ENCODE data around the gene RGN. TPM values are rescaled to one million over a fixed set of nuclear protein-coding genes. Genes with fewer than 3 reads are reported as not detected.

RGN gene
- total RNA-seq, 2 donors from 2014 or later, result 3.9 to 5.6 TPM

- peaks cover 36% of the 10 kb centered on the region for H3K9me3 Mint-ChIP-seq
- WGBS, 2 experiments (ENCODE audit: insufficient coverage in 1 of 2, insufficient read length in 1 of 2), result 100% methylated on average over 1 of the region's 1 CpG; no CpG with 5 or more reads in 1 of the 2 experiments
Observed at GRCh38 chrX:47059142-47059874, 18.9 kb upstream of the RGN start.

GRCh38 chrX:47060708-47061107 lies 17.5 kb upstream of the RGN start:
- peaks cover 13% of the 10 kb centered on the region for H3K36me3 Mint-ChIP-seq (ENCODE audit: low read depth)
- H3K27ac Mint-ChIP-seq, result no peak overlapping the region
- WGBS, 2 experiments (ENCODE audit: insufficient coverage in 1 of 2, insufficient read length in 1 of 2), result 93% methylated on average over 1 of the region's 2 CpGs; no CpG with 5 or more reads in 1 of the 2 experiments
- H3K9me3 Mint-ChIP-seq, result peaks cover 36% of the 10 kb centered on the region
- no peak for TF ChIP-seq CTCF (conservative IDR thresholded peaks at IDR 0.05)
- H3K27me3 Mint-ChIP-seq (ENCODE audit: insufficient read depth), result no peaks in the 10 kb centered on the region
- H3K4me1 Mint-ChIP-seq, result peaks cover 16% of the 10 kb centered on the region
- H3K4me3 Mint-ChIP-seq, result no peak overlapping the region
- H3K4me1 ChIP-seq (ENCODE audit: control insufficient read depth, insufficient read depth, low read length), result peaks cover 20% of the 10 kb centered on the region
- H3K27ac ChIP-seq (ENCODE audit: low read depth, low read length), result no peak overlapping the region
- H3K36me3 ChIP-seq (ENCODE audit: control insufficient read depth, insufficient read depth, low read length), result peaks cover 4% of the 10 kb centered on the region
- no peak overlapping the region for H3K9ac ChIP-seq (ENCODE audit: extremely low read depth, low read length, poor library complexity, severe bottlenecking)
- DNase-seq, result no peak
- H3K4me3 ChIP-seq (ENCODE audit: low read length), result no peak overlapping the region
- H3K27me3 ChIP-seq (ENCODE audit: control insufficient read depth, insufficient read depth, low read length, poor library complexity, severe bottlenecking), result no peaks in the 10 kb centered on the region
- no peaks in the 10 kb centered on the region for H3K9me3 ChIP-seq (ENCODE audit: control insufficient read depth, low read length)

More at GRCh38 chrX:47059142-47059874, 18.9 kb upstream of the RGN start:
- Mint-ChIP-seq H3K4me1 (peaks cover 16% of the 10 kb centered on the region), H3K27me3 (ENCODE audit: insufficient read depth) (no peaks in the 10 kb centered on the region), H3K27ac (no peak overlapping the region), H3K36me3 (ENCODE audit: low read depth) (peaks cover 15% of the 10 kb centered on the region), H3K4me3 (no peak overlapping the region)
- Histone ChIP-seq H3K27me3 (ENCODE audit: control insufficient read depth, insufficient read depth, low read length, poor library complexity, severe bottlenecking) (no peaks in the 10 kb centered on the region), H3K9me3 (ENCODE audit: control insufficient read depth, low read length) (no peaks in the 10 kb centered on the region), H3K9ac (ENCODE audit: extremely low read depth, low read length, poor library complexity, severe bottlenecking) (no peak overlapping the region), H3K4me1 (ENCODE audit: control insufficient read depth, insufficient read depth, low read length) (peaks cover 20% of the 10 kb centered on the region), H3K27ac (ENCODE audit: low read depth, low read length) (no peak overlapping the region), H3K4me3 (ENCODE audit: low read length) (no peak overlapping the region), H3K36me3 (ENCODE audit: control insufficient read depth, insufficient read depth, low read length) (peaks cover 4% of the 10 kb centered on the region)
- no peak for TF ChIP-seq CTCF (conservative IDR thresholded peaks at IDR 0.05)
- DNase-seq, result no peak

- H3K4me1 ChIP-seq (ENCODE audit: control insufficient read depth, insufficient read depth, low read length), result peaks cover 20% of the 10 kb centered on the region
- H3K9me3 Mint-ChIP-seq, result peaks cover 33% of the 10 kb centered on the region
- no peak overlapping the region for H3K27ac ChIP-seq (ENCODE audit: low read depth, low read length)
- H3K9ac ChIP-seq (ENCODE audit: extremely low read depth, low read length, poor library complexity, severe bottlenecking), result no peak overlapping the region
- WGBS, 2 experiments (ENCODE audit: insufficient coverage in 1 of 2, insufficient read length in 1 of 2), result 100% methylated on average over 1 of the region's 2 CpGs; no CpG with 5 or more reads in 1 of the 2 experiments
- H3K27me3 ChIP-seq (ENCODE audit: control insufficient read depth, insufficient read depth, low read length, poor library complexity, severe bottlenecking), result no peaks in the 10 kb centered on the region
- peaks cover 4% of the 10 kb centered on the region for H3K36me3 ChIP-seq (ENCODE audit: control insufficient read depth, insufficient read depth, low read length)
- no peaks in the 10 kb centered on the region for H3K27me3 Mint-ChIP-seq (ENCODE audit: insufficient read depth)
- no peak overlapping the region for H3K4me3 Mint-ChIP-seq
- no peak overlapping the region for H3K27ac Mint-ChIP-seq
- peaks cover 10% of the 10 kb centered on the region for H3K36me3 Mint-ChIP-seq (ENCODE audit: low read depth)
- no peak overlapping the region for H3K4me3 ChIP-seq (ENCODE audit: low read length)
- no peak for TF ChIP-seq CTCF (conservative IDR thresholded peaks at IDR 0.05)
- H3K9me3 ChIP-seq (ENCODE audit: control insufficient read depth, low read length), result no peaks in the 10 kb centered on the region
- peaks cover 16% of the 10 kb centered on the region for H3K4me1 Mint-ChIP-seq
- no peak for DNase-seq
Observed at GRCh38 chrX:47061238-47061919, 16.9 kb upstream of the RGN start.

All from endodermal cell (in vitro differentiated cells).